Measurements from ENCODE around the gene RSPH10B.
"Not testable (repeated sequence)": the region's sequence is repeated elsewhere in the genome, so short reads cannot be mapped to it uniquely, and the experiment has no call there.

The RSPH10B gene

GRCh38 chr7:5970347-5970911 lies at the start of gene RSPH10B:
RSPH10B (minus strand) TSS chr7:5970689; CDS start chr7:5967116, 3,573 bp downstream.
- FAIRE-seq = not testable (repeated sequence)

DNA sequence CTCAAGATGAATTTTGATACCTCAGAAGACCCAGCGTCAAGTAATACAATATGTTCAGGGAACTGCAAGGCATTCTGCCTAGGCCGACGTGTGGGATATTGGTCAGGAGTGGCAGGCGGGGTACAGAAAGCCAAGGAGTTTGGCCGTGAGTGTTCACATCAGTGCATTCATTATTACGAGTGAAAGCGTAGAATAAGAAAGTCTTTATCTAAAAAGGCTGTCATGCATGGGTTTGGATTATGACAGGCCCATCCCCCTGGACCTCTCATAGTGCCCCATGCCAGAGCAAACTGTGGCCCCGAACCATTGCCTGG lies 46.1 kb upstream of the RSPH10B start:
- no peak for FAIRE-seq

GRCh38 chr7:6015917-6016652 lies 45.6 kb upstream of the RSPH10B start:
- no peak for FAIRE-seq

- FAIRE-seq = no peak
Measured at GRCh38 chr7:6012355-6013104, 42.0 kb upstream of the RSPH10B start.

- no peak for FAIRE-seq
Measured at GRCh38 chr7:6011541-6011940, 41.1 kb upstream of the RSPH10B start.

GRCh38 chr7:6010370-6010769 lies 39.9 kb upstream of the RSPH10B start:
- not testable (repeated sequence) for FAIRE-seq

DNA sequence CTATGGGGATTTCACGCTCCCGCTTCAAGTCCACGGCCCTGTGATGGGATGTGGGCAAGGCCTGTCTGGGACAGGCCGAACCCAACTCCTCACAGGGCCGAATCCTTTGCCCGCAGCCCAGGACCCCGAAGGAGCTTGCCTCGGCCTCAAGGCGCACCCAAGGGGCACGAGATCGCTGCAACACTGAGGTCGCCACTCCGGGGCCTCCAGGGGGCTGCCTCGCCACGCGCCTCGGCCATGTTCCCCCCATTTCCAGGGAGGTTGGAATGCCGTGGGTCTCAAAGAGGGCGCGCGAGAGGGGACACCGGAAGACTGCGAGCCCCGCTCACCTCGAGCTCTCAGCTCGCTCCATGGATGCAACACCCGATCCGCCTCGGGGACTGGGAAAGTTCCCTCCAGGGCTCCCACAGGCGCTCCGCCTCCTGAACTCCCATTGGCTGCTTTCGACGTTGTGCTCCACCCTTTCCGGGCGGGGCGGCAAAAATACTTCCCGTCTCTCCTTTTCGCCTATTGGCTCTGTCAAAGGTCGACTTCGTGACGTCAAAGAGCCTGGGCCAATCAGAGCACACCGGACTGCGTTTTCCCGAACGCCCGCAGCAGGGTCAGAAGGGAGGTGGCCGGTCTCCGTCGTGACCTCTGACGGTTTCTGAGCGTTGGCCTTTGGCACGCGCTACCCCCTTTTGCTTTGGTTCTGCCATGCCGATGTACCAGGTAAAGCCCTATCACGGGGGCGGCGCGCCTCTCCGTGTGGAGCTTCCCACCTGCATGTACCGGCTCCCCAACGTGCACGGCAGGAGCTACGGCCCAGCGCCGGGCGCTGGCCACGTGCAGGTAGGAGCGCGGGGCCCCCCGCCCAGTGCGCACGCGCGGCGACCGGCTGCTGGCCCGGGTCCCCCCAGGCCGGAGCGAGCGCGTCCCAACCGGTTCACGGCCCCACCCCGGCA lies 38.5 kb upstream of the RSPH10B start, which contains the start of the genes AIMP2 and PMS2:
TSS of gene AIMP2 (plus strand) at position 605 of the 944 bp plus-strand sequence. CDS start at position 697, 92 bp downstream.
TSS of gene PMS2 (minus strand) at position 382 of the 944 bp plus-strand sequence. CDS start at position 352, 30 bp downstream.
- FAIRE-seq = peak; percentile 94

- FAIRE-seq = not testable (repeated sequence)
Measured at GRCh38 chr7:6007835-6008590, 37.5 kb upstream of the RSPH10B start.

GRCh38 chr7:6007386-6007785 lies 36.9 kb upstream of the RSPH10B start:
- FAIRE-seq = no peak

DNA sequence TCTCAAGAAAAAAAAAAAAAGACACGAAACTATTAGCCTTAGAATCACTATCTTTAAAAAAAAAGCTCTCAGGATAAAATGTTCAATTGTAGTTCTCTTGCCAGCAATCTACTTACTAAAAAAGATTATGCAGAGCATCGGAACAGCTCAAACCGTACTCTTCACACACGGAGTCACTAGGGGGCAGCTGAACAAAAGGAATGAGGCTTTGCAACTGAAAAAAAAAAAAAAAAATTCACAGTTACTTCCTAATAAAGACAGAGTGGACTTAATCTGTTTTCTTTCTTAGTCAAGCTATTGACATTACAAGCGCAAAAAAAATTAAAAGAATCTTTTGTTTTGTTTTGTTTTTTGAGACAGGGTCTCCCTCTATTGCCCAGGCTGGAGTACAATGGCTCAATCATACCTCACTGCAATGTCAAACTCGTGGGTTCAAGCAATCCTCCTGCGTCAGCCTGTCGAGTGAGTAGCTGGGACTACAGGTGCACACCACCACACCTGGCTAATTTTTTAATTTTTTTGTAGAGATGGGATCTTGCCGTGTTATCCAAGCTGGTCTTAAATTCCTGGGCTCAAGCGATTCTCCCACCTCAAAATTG lies 26.8 kb upstream of the RSPH10B start:
- peak; percentile 95 for FAIRE-seq

- not testable (repeated sequence) for FAIRE-seq
Measured at GRCh38 chr7:5987061-5987460, 16.6 kb upstream of the RSPH10B start.

DNA sequence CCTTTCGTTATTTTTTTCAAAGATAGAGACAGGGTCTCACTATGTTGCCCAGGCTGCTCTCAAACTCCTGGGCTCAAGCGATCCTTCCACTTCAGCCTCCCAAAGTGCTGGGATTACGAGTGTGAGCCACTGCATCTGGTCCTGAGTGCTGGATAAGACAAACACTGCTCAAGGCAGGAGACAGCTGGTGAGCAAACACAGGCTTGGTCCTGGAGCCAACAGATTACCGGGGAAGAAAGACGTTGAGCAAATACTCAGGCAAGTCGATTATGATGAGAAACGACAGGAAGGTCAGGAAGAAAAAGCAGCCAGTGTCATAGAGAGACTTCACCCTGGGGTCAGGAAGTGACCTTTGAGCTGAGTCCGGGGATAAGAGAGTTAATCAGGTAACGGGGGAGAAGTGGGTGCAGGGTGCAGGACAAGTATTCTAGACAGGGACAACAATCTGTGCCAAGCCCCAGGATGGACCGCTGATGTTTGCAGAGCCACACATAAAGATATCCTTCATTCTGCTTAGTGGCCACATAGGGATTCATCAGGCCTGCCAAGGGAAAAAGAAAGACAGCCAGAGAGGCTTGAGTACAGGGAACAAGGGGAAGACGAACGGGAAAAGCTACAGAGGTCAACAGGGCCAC lies 9.3 kb upstream of the RSPH10B start:
- FAIRE-seq = not testable (repeated sequence)

DNA sequence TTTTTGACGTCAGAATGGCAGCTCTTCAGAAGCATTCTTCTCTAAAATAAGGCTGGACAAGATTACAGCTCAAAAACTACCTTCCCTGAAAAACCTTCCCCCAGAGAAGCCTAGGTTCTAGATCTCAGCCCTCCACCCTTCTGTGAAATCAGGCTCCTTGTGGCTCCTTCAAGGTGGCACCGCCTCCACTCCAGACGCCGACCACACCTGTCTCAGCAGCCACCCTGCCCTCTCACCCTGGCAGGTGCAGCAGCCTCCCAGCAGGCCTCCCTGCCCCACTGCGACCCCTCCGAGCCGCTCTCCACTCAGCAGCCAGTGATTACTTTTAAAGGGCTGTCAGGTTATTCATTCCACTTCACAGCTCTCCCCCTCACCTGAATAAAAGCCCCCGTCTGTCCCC lies 3.1 kb upstream of the RSPH10B start:
- not testable (repeated sequence) for FAIRE-seq

- FAIRE-seq = not testable (repeated sequence)
Measured at GRCh38 chr7:5963810-5964209, 6.7 kb downstream of the RSPH10B start.

DNA sequence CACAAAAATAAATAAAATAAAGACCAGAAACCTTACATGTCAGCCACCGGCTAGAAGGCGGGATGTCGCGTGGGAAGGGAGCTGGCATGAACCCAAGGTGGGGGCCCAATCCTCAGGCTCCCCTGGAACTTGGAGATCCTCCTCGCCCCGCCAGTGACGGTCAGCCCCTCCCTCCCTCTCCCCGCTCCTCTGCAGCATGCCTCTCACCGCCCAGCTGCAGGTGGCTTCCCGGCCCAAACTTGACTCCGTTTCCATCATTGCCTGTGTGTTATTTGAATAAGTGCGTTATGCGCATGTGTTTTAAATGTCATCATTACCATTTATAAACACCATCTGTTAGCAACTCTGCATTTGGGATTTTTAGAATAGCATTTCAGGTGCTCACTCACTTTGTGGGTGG lies 7.3 kb downstream of the RSPH10B start:
- FAIRE-seq = not testable (repeated sequence)

- not testable (repeated sequence) for FAIRE-seq
Measured at GRCh38 chr7:5934945-5935450, 35.5 kb downstream of the RSPH10B start.

GRCh38 chr7:5931905-5932644 lies 38.4 kb downstream of the RSPH10B start:
- not testable (repeated sequence) for FAIRE-seq

- FAIRE-seq = not testable (repeated sequence)
Measured at GRCh38 chr7:5931250-5931649, 39.2 kb downstream of the RSPH10B start.

DNA sequence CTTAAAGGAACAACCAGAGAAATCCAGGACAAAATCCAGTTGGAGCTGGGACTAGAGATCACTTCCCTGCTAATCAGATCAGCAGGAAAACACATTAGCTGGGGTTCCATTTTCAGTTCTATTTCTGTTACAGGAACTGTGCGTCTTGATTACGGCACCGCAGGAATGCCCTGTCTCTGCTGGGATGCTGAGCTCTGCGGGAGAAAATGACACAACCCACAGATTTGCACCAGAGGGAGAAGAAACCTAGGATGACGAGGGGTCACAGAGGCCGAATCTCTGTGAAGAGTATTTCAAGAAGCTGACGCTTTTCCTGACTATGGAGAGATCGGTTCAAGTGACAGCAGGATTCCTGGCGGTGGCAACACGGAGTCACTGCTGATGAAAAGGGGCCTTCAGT lies 40.2 kb downstream of the RSPH10B start:
- FAIRE-seq = not testable (repeated sequence)
